Tibial nerve (tissue), 4 donors: ENCODE results near the gene CMIP.

ENCODE experiments used
- CTCF ChIP-seq, 5 experiments: fragments of 200-600 bp in 3 of 5; fragments of 450-650 bp in 2 of 5; sonication (generic) in 3 of 5; IDR thresholded peaks; one replicate each; pipeline ENCODE4 v1.5.1; 2016 to 2019; ENCODE audit warnings: antibody characterized with exemption in 5 of 5, mild to moderate bottlenecking in 3 of 5, moderate library complexity in 2 of 5
- EP300 ChIP-seq, 2 donors: sonication (generic); formaldehyde crosslinking; IDR thresholded peaks; one replicate each; pipeline ENCODE4 v1.6.1; 2017; ENCODE audit warnings: antibody characterized with exemption in 2 of 2, mild to moderate bottlenecking in 1 of 2

- TF ChIP-seq CTCF (IDR thresholded peaks at IDR 0.05) (no peak), EP300 (IDR thresholded peaks at IDR 0.05) (no peak)
Measured at GRCh38 chr16:81712681-81713080, 268.1 kb downstream of the CMIP start.
